Smooth muscle cell (in vitro differentiated cells): ENCODE results near the gene LITAFD. TPM values are rescaled to one million over a fixed set of nuclear protein-coding genes. Genes with fewer than 3 reads are reported as not detected.

Source experiments
- DNase-seq: peaks from one replicate; lab custom pipeline; 2025; ENCODE audit not compliant: unreplicated experiment; lab: John Stamatoyannopoulos, UW
- H2AFZ ChIP-seq: fragments of 200-600 bp; sonication (generic); 2 replicates; pipeline ENCODE4 v1.6.0; 2016; ENCODE audit warnings: antibody characterized with exemption, low read depth, mild to moderate bottlenecking
- H3F3A ChIP-seq: fragments of 200-600 bp; sonication (generic); 2 replicates; pipeline ENCODE4 v1.6.0; 2017; ENCODE audit warnings: antibody characterized with exemption, low read depth
- H3K27ac ChIP-seq: fragments of 200-600 bp; sonication (generic); 2 replicates; pipeline ENCODE4 v1.5.1; 2016; ENCODE audit warnings: low read depth, mild to moderate bottlenecking
- H3K27me3 ChIP-seq: fragments of 200-600 bp; sonication (generic); 2 replicates; pipeline ENCODE4 v1.6.1; 2016; ENCODE audit warnings: low read depth, mild to moderate bottlenecking
- H3K36me3 ChIP-seq: fragments of 200-600 bp; sonication (generic); 2 replicates; pipeline ENCODE4 v1.5.1; 2016; ENCODE audit warnings: low read depth
- H3K4me1 ChIP-seq: fragments of 200-600 bp; sonication (generic); 2 replicates; pipeline ENCODE4 v1.5.1; 2016; ENCODE audit warnings: low read depth
- H3K4me2 ChIP-seq: fragments of 200-600 bp; sonication (generic); 2 replicates; pipeline ENCODE4 v1.6.0; 2016; ENCODE audit warnings: mild to moderate bottlenecking
- H3K4me3 ChIP-seq: fragments of 200-600 bp; sonication (generic); 2 replicates; pipeline ENCODE4 v1.5.1; 2016; ENCODE audit warnings: mild to moderate bottlenecking
- H3K79me2 ChIP-seq: fragments of 200-600 bp; sonication (generic); 2 replicates; pipeline ENCODE4 v1.6.0; 2016; ENCODE audit warnings: low read depth, mild to moderate bottlenecking
- H3K9ac ChIP-seq: fragments of 200-600 bp; sonication (generic); 2 replicates; pipeline ENCODE4 v1.6.0; 2016; ENCODE audit warnings: low read depth
- H3K9me3 ChIP-seq: fragments of 200-600 bp; sonication (generic); replicated peaks from 2 replicates; pipeline ENCODE4 v1.5.1; 2016; ENCODE audit warnings: low read depth
- H4K20me1 ChIP-seq: fragments of 200-600 bp; sonication (generic); 2 replicates; pipeline ENCODE4 v1.6.0; 2016; ENCODE audit warnings: low read depth
- WGBS: methylation state at CpG from one replicate; pipeline ENCODE4 v1.1.7; 2016; ENCODE audit warnings: low lambda C conversion rate; 5-methylcytosine and 5-hydroxymethylcytosine counted together
- polyA plus RNA-seq: library from polyadenylated mRNA; unstranded; fragments of >200 nt; fragmentation: Nextera tagmentation; extraction: Ambion mirVana; gene quantifications from 2 replicates; pipeline ENCODE4 v1.2.1, GENCODE V29; 2016
- total RNA-seq: library from RNA; depleted of rRNA; stranded (reverse); fragments of >200 nt; gene quantifications from 2 replicates; pipeline ENCODE4 v1.2.3, GENCODE V29; 2014
- TF ChIP-seq, protein P1 (sequence below): fragments of 200-600 bp; sonication (generic); IDR thresholded peaks from 2 replicates; pipeline ENCODE4 v1.5.1; 2017; ENCODE audit warnings: borderline replicate concordance, mild to moderate bottlenecking, antibody characterized with exemption; ENCODE audit not compliant: insufficient read depth, poor library complexity, severe bottlenecking

The LITAFD gene
- total and polyA plus RNA-seq, 2 experiments from 2014 or later, result not detected

DNA sequence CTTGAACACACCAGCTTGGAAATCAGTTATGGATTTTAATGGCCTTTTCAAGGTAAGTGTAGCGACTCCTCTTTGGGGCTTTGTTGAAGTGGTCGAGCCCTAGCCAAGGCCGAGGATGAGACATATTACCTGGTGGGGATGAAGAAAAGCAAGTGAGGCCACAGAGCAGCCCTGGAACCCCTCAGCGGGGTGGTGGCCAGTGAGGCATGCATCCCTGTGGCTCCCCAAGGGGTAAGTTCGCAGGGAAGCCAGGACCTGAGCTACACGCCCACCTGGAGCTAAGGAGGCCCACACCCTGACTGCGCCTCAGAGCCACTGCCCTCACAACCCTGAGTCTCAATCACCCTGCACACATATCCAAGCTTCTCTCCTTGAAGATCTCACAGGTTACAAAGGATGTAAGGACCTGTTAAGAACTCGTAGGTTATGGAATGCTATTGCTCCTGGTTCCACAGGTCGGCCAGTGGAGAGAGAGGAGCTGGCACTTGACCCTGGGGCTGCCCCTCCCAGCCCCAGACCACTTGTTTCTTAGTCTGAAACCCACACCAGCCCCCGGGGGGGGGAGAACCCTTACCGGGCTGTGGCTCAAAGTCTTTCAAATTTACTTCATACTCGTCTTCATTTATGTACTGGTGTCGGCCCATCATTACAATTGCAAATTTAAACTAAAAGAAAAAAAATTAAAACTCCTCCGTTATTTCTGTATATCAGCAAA is 12.0 kb downstream of the LITAFD start:
- peaks cover 6% of the 10 kb centered on the region for H3F3A ChIP-seq
- TF ChIP-seq, protein P1, sequence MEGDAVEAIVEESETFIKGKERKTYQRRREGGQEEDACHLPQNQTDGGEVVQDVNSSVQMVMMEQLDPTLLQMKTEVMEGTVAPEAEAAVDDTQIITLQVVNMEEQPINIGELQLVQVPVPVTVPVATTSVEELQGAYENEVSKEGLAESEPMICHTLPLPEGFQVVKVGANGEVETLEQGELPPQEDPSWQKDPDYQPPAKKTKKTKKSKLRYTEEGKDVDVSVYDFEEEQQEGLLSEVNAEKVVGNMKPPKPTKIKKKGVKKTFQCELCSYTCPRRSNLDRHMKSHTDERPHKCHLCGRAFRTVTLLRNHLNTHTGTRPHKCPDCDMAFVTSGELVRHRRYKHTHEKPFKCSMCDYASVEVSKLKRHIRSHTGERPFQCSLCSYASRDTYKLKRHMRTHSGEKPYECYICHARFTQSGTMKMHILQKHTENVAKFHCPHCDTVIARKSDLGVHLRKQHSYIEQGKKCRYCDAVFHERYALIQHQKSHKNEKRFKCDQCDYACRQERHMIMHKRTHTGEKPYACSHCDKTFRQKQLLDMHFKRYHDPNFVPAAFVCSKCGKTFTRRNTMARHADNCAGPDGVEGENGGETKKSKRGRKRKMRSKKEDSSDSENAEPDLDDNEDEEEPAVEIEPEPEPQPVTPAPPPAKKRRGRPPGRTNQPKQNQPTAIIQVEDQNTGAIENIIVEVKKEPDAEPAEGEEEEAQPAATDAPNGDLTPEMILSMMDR, result no peak
- no peak overlapping the region for H3K4me3 ChIP-seq
- H3K79me2 ChIP-seq, result peaks cover 3% of the 10 kb centered on the region
- no peaks in the 10 kb centered on the region for H3K4me1 ChIP-seq
- H3K36me3 ChIP-seq, result peaks cover 37% of the 10 kb centered on the region
- H2AFZ ChIP-seq, result no peak overlapping the region
- H3K9ac ChIP-seq, result no peak overlapping the region
- DNase-seq, result no peak
- no peaks in the 10 kb centered on the region for H3K9me3 ChIP-seq
- no peaks in the 10 kb centered on the region for H3K27me3 ChIP-seq
- H4K20me1 ChIP-seq, result peaks cover 80% of the 10 kb centered on the region
- no peak overlapping the region for H3K4me2 ChIP-seq
- 91% methylated on average over 14 of the region's 14 CpGs for WGBS
- no peak overlapping the region for H3K27ac ChIP-seq

DNA sequence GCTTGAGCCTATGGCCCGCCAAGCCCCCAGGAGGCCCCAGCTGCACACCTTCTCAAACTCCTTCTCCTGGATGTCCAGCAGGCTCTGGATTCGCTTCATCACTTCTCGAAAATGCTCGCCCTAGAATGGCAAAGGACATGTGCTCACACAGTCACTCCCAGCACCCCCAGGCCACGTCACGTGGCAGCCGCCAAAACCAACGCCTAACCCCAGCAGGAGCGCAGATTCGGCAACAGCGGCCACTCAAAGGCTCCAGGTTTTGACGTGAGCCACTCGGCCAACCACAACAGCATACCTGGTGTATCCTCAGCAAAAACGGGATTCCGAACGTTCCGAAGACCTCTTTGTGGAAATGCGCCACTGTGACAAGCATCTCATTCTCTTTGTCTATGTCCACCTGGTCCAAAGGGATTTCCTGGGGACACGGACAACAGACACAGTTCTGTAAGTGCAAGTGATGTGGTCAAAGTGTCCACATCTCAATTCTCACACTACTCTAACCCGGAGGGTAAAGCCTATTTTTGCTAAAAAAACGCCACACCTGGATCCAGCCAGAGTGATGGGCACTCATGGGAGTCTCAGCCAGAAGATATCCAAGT is 12.7 kb downstream of the LITAFD start:
- peaks cover 78% of the 10 kb centered on the region for H4K20me1 ChIP-seq
- H3K36me3 ChIP-seq, result peaks cover 37% of the 10 kb centered on the region
- 98% methylated on average over 21 of the region's 21 CpGs for WGBS
- H3K27ac ChIP-seq, result no peak overlapping the region
- no peak overlapping the region for H3K4me2 ChIP-seq
- no peak for DNase-seq
- H3K27me3 ChIP-seq, result no peaks in the 10 kb centered on the region
- TF ChIP-seq, protein P1, result no peak
- H3K79me2 ChIP-seq, result peaks cover 3% of the 10 kb centered on the region
- no peaks in the 10 kb centered on the region for H3K9me3 ChIP-seq
- no peak overlapping the region for H3K4me3 ChIP-seq
- H3K4me1 ChIP-seq, result no peaks in the 10 kb centered on the region
- no peak overlapping the region for H2AFZ ChIP-seq
- no peak overlapping the region for H3K9ac ChIP-seq
- peaks cover 6% of the 10 kb centered on the region for H3F3A ChIP-seq

GRCh38 chr16:8898660-8899318 is 16.6 kb downstream of the LITAFD start:
- Histone ChIP-seq H3K9me3 (no peaks in the 10 kb centered on the region), H3K79me2 (no peaks in the 10 kb centered on the region), H3K36me3 (peaks cover 47% of the 10 kb centered on the region), H4K20me1 (peaks cover 52% of the 10 kb centered on the region), H2AFZ (no peak overlapping the region), H3K4me1 (no peaks in the 10 kb centered on the region), H3K27me3 (no peaks in the 10 kb centered on the region), H3K27ac (no peak overlapping the region), H3K4me2 (no peak overlapping the region), H3F3A (peaks cover 4% of the 10 kb centered on the region), H3K9ac (no peak overlapping the region), H3K4me3 (no peak overlapping the region)
- 95% methylated on average over 3 of the region's 3 CpGs for WGBS
- TF ChIP-seq, protein P1, result no peak
- no peak for DNase-seq
